Measurements from ENCODE around the gene ADO.
"Not testable (repeated sequence)": the region's sequence is repeated elsewhere in the genome, so short reads cannot be mapped to it uniquely, and the experiment has no call there.

ADO gene

GRCh38 chr10:62804356-62805230 is at the start of gene ADO:
Gene ADO (plus strand): TSS chr10:62804720. CDS start chr10:62805060, 340 bp downstream.
- DNase-seq (ENCODE audit: low read depth in 2 of 3, low spot score in 1 of 3), result peak; percentile 58 to 79 (median 63)

DNA sequence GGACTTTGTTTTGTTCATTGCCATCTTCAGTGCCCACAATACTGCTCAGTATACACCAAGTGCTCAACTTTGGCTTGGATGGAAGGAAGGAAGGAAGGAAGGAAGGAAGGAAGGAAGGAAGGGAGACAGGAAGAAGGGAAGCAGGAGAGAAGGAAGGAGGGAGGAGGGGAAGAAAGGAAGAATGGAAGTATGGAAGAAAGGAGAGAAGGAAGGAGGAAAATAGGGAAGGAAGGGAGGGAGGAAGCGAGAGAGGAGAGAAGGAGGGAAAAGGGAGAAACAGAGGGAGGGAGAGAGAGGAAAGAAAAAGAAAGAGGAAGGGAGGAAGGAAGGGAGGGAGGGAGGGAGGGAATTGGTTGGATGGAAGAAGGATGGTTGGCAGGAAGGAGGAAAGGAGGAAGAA is 49.6 kb upstream of the ADO start:
- no peak for DNase-seq (ENCODE audit: low read depth in 2 of 3, low spot score in 1 of 3)

- no peak for DNase-seq (ENCODE audit: low read depth in 2 of 3, low spot score in 1 of 3)
Observed at GRCh38 chr10:62755662-62756653, 48.6 kb upstream of the ADO start.

DNA sequence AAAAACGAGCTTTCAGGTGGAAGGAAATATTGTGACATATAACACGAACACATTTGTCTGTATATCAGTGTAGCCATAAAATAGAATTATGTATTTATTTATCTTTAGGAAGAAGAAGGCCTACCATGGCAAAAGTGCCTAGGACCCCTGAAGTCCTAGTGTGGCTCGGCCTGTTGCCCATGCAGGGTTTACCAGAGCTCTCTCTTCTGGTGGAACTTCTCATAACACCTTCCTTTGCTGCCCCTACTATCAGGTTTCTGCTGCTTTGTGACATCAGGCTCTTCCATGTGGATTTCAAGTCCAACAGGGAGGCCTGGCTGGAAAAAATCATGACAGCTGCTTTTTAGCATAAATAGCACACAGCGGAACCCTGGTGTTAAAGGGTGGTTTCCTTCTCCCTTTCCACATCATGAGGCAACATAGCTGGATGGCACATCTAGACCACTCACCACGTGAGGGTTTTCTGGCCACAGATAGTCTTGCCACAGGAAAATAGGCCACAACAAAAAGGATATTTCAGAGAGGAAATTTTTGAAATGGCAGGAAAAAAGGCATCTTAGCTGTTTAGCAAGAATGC is 44.8 kb upstream of the ADO start:
- DNase-seq (ENCODE audit: low read depth in 2 of 3, low spot score in 1 of 3), result no peak

- DNase-seq (ENCODE audit: low read depth in 2 of 3, low spot score in 1 of 3), result no peak
Observed at GRCh38 chr10:62760401-62760800, 44.1 kb upstream of the ADO start.

DNA sequence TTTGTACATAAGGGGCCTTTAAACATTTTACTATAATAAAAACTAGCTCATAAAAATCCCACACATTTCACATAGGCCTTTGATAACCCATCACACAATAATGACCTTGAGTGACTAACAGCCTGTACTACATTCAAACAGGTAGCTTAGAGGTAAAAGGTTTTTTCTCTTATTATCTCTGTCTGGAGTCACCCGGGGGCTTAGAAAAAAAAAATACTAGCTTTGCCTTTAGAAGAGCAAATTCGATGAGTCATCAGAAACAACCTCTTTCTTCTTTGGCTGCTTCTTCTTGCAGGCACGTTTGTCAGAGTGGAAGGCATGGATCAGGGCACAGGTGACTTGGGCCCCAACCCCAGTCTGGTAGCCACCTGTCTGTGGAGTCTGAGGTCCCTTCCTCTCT is 43.4 kb upstream of the ADO start:
- no peak for DNase-seq (ENCODE audit: low read depth in 2 of 3, low spot score in 1 of 3)

- no peak for DNase-seq (ENCODE audit: low read depth in 2 of 3, low spot score in 1 of 3)
Observed at GRCh38 chr10:62763155-62763554, 41.4 kb upstream of the ADO start.

DNA sequence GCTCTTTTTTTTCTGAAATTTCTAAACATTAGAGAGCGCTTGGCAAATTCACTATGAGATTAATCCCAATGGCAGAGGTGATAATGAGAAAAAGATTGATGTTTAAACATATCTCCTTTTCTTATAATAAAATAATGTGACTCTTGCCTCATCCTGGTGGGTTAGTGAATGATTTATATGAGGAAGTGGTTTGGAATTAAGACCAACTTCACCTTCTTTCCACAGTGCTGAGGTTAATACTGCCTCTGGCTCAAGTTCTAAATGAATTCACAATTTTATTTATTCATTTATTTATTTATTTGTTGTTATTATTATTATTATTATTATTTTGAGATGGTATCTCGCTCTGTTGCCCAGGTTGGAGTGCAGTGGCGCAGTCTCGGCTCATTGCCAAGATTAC is 40.5 kb upstream of the ADO start:
- DNase-seq (ENCODE audit: low read depth in 2 of 3, low spot score in 1 of 3), result no peak

DNA sequence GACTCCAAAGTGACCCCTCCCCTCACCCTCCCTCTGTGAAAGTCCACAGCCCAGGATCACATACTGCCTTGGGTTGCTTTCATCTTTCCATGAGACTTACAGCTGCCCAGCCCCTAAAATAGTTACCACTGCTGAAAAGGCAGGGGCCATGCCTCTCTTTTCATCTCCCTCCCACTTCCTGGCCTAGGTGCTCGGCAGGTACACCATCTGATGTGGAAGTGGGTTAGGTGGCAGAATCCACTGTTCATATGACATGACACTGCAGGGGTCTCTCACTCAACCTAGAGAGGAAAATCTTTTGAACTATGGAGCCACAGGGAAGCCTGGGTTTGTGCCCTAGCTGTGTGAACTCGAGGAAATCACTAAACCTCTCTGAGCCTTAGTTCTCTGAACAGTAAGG is 38.8 kb upstream of the ADO start:
- no peak for DNase-seq (ENCODE audit: low read depth in 2 of 3, low spot score in 1 of 3)

- DNase-seq (ENCODE audit: low read depth in 2 of 3, low spot score in 1 of 3), result no peak
Observed at GRCh38 chr10:62766386-62766785, 38.1 kb upstream of the ADO start.

DNA sequence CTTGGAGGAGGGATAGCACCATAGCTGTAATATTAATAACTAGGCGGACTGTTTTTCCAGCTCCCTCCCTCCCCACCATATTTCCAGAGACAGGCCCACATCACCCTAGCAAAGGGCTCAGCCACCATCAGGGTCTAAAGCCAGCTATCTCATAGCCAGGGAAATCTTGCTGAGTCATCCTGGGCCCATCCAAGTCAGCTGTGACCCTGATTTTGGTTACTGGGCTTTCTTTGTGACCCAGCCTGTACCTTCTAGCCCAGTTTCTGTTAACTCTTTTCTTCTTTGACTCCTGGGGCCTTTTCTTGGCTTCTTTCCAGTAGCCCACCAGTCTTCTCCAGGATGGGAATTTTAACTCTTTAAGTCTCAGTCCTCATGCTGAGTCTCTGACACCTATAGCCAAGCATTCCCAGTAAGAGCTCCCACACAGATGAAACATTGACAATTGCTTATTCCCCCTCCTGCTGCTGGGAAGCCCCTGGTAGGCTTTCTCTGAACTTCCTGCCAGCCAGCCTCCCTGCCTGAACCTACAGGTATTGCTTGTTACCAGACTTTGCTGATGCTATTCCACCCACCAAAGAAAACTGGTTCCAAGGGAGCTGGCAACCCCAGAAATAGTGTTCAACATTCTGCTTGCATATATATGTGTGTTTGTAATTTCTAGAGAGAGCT is 34.8 kb upstream of the ADO start:
- DNase-seq (ENCODE audit: low read depth in 2 of 3, low spot score in 1 of 3), result no peak

DNA sequence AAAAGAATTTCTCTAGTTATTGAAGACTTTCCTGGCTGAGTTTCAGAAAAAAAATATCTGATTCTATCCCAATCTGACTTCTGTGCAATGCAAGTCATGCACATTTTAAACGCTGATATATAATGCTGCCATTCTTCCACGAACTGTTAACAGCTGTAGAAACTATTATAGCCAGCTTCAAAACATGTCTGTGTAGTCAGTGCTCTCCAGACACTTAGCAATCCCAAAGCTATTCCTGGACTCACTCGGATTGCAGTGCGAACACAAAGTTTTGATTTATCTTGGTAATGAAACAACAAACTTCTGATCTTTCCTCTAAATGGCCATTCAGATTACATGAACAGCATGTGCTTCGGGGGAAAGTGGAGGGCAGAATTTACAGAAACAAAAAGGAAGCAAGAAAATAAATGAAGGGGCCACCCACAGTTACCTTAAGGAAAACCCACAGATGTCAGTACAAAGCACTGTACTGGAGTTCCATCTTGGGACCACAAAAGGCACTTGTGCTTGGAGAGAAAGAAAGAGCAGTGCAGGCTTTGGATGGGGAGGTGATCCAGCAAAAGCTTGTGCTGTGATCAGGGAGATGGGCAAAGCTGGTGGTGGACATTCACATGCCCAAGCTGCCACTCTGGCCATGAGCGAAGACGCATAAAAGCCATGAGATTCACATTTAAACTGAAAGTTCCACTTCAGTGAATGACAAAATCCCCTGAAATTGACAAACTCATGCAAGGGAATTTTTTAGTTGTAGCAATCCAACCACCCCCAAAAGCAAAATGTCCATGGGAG is 32.1 kb upstream of the ADO start:
- no peak for DNase-seq (ENCODE audit: low read depth in 2 of 3, low spot score in 1 of 3)

GRCh38 chr10:62778125-62778524 is 26.4 kb upstream of the ADO start:
- DNase-seq (ENCODE audit: low read depth in 2 of 3, low spot score in 1 of 3), result no peak

DNA sequence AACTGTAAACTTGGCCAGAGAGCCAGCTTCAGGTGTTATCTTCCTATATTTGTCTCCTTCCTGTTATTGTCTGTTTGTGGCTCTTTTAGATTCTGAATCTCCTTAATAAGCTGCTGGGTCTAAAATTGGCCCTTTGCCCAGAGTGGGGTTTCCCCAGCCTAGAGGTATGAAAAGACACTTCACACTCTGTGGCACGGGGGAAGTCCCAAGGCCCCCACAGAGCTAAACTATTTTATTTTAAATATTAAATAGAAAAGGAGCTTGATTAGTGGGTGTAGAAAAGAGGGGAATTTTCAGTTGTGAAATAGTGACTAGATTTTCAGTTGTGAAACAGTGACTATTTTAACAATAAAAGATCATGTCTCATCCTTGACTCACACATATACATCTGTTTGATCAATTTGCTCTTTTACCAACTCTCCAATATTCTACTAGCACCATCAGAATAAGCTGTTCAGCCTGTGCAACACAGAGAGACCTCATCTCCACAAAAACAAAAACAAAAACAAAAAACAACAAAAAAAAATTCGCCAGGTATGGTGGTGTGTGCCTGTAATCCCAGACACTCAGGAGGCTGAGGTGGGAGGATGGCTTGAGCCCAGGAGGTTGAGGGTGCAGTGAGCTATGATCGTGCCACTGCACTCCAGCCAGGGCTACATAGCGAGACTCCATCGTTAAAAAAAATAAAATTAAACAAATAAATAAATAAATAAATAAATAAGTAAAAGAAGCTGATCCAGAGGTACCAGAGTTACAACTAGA is 24.9 kb upstream of the ADO start:
- peak; percentile 82 to 85 (median 83) for DNase-seq (ENCODE audit: low read depth in 2 of 3, low spot score in 1 of 3)

GRCh38 chr10:62784537-62784936 is 20.0 kb upstream of the ADO start:
- not testable (repeated sequence) for DNase-seq (ENCODE audit: low read depth in 2 of 3, low spot score in 1 of 3)

- DNase-seq (ENCODE audit: low read depth in 2 of 3, low spot score in 1 of 3), result not testable (repeated sequence)
Observed at GRCh38 chr10:62788285-62788684, 16.2 kb upstream of the ADO start.

DNA sequence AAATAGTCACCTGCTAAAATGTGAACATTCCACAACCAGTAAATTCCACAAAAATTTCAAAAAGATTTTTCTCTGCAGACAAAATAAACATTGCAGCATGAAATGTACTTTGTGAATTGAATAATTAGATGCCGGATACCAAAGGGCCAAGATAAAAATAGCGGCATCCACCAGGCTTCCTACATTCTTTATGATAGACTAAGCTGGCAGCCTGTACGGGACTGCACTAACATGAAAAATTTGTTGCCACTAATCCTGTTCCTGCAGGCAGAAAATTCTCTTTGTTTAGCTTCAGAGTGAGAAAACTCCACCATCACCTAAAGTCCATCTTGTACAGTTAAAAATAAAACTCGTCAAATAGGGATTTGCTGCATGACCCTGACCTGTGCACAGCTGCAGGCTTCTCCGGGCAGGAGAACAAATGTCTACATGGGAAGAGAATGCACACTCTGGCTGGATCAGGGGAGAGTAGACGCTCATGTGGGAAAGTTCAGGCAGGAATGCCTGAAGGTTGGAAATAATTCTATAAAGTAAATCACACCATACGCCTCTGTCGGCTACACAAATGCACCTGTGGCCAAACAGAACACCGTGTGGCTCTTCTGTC is 15.6 kb upstream of the ADO start:
- DNase-seq (ENCODE audit: low read depth in 2 of 3, low spot score in 1 of 3), result no peak

GRCh38 chr10:62790019-62790555 is 14.4 kb upstream of the ADO start:
- no peak for DNase-seq (ENCODE audit: low read depth in 2 of 3, low spot score in 1 of 3)

- DNase-seq (ENCODE audit: low read depth in 2 of 3, low spot score in 1 of 3), result no peak
Observed at GRCh38 chr10:62790571-62790970, 13.9 kb upstream of the ADO start.

Measured in stimulated activated CD4-positive, alpha-beta T cell treated with anti-CD3 and anti-CD28 coated beads, Interleukin-12 subunit alpha, Interleukin-12 subunit beta, amount 100 ng/mL, for 48 hours (primary cell).